Measurements from ENCODE around the gene UST.

DNA sequence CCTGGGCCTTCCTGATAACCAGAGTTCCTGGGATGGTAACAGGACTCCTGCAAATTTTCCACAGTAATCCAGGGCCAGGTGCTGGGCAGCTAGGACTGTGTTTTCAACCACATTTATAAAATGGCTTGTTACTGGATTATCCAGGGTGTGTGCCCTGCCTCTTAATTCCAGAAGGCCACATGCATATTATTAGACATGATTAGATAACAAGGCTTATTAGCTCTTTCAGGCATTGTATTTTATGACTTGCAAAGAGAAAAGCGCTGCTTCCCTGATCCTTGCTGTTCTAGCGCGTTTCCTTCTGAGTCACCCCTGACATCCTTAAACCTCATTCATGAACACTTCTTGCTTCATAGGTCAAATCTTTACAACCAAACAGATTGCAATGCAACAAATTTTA, 208.6 kb downstream of the UST start:
- TF ChIP-seq, protein P1, sequence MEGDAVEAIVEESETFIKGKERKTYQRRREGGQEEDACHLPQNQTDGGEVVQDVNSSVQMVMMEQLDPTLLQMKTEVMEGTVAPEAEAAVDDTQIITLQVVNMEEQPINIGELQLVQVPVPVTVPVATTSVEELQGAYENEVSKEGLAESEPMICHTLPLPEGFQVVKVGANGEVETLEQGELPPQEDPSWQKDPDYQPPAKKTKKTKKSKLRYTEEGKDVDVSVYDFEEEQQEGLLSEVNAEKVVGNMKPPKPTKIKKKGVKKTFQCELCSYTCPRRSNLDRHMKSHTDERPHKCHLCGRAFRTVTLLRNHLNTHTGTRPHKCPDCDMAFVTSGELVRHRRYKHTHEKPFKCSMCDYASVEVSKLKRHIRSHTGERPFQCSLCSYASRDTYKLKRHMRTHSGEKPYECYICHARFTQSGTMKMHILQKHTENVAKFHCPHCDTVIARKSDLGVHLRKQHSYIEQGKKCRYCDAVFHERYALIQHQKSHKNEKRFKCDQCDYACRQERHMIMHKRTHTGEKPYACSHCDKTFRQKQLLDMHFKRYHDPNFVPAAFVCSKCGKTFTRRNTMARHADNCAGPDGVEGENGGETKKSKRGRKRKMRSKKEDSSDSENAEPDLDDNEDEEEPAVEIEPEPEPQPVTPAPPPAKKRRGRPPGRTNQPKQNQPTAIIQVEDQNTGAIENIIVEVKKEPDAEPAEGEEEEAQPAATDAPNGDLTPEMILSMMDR (IDR thresholded peaks at IDR 0.05; ENCODE audit: low read depth, low read length, poor library complexity, severe bottlenecking) = no peak
- TF ChIP-seq EZH2phosphoT487 (IDR thresholded peaks at IDR 0.05; ENCODE audit: borderline replicate concordance, low read length) = no peak
